Measurements from ENCODE around the gene POLD2. TPM values are rescaled to one million over a fixed set of nuclear protein-coding genes. Genes with fewer than 3 reads are reported as not detected.

Gene POLD2
- polyA plus RNA-seq, 10 donors, result 61.0 to 89.1 (median 77.6) TPM

DNA sequence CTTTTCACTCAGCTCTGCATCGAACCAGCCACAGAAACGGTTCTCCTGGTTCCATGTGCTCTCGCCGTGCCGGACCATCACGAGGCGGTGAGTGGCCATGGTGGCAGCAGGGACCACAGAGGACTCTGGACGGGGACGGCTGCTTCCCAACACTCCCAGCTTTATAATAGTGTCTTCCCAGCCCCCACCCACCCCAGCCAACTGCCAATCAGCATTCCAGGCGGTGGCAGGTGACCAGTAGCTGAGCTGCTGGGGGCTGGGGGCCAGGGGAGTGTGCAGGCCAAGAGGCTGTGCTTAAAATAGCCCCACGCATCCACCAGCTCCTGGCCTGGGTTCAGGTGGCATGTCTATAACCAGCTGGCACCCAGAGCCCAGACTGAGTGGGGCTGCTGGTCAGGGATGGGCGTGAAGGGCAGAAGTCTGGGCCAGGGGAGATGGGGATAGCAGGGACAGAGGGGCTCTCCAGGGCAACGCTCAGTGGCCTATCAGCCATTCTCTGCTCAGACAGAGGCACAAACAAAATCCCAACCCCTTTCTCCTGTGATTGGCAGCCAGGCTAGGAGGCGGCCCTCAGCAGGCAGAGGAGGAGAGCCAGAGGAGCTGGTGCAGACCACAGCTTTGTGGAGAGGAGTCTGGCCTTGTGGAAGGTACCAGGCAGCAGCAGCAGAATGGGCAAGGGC is 57.8 kb downstream of the POLD2 start, which contains the start of gene PGAM2:
Gene PGAM2, minus strand, starts transcription at position 137 of the 680 bp plus-strand sequence. Its CDS starts 38 bp downstream, at position 99.
- peak; percentile 66 to 74 (median 71) for DNase-seq

DNA sequence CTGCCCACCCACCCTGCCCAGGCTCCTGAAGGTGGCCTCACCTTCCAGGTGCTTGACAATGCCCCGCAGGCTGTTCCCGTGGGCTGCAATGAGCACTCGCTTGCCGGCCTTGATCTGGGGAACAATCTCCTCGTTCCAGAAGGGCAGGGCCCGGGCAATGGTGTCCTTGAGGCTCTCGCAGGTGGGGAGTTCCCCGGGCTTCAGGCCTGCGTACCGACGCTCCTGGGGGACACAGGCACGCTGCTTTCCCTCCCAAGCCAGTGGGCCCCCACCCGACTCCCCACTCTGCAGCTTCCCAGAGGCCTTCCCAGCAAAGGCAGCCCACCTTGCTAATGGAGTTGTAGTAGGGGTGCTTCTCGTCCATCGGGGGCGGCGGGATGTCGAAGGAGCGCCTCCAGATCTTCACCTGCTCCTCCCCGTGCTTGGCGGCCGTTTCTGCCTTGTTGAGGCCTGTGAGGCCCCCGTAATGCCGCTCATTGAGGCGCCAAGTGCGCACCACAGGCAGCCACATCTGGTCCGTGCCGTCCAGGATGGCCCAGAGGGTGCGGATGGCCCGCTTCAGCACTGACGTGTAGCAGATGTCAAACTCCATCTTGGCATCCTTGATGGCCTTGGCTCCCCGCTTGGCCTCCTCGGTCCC is 58.4 kb downstream of the POLD2 start:
- DNase-seq, result peak in 1 of 3 donors; percentile 32

Other genes with a start within 250 kb of the POLD2 start
- gene URGCP, start 217.0 kb downstream of the POLD2 start, polyA plus RNA-seq (ENCODE audit: insufficient read length in 10 of 10), result 10 to 100 TPM; 15.7 to 22.7 (median 20.4) TPM
- 10 to 100 TPM; 14.6 to 23.6 (median 20.4) TPM for gene UBE2D4, start 197.1 kb downstream of the POLD2 start, polyA plus RNA-seq (ENCODE audit: insufficient read length in 10 of 10)
- gene SPDYE1, start 125.7 kb downstream of the POLD2 start, polyA plus RNA-seq (ENCODE audit: insufficient read length in 10 of 10), result 1 to 10 TPM in 3 of 10 donors, under 1 TPM in 7; 0.20 to 2.0 (median 0.73) TPM
- 10 to 100 TPM; 33.9 to 60.6 (median 44.6) TPM for gene DBNL, start 78.8 kb downstream of the POLD2 start, polyA plus RNA-seq (ENCODE audit: insufficient read length in 10 of 10)
- 100 to 1,000 TPM; 100 to 285 (median 240) TPM for gene PGAM2, start 58.0 kb downstream of the POLD2 start, polyA plus RNA-seq (ENCODE audit: insufficient read length in 10 of 10)
- 10 to 100 TPM in 9 of 10 donors, 1 to 10 TPM in 1; 9.3 to 18.8 (median 11.3) TPM for gene POLM, start 41.0 kb downstream of the POLD2 start, polyA plus RNA-seq (ENCODE audit: insufficient read length in 10 of 10)
- gene AEBP1, start 19.2 kb downstream of the POLD2 start, polyA plus RNA-seq (ENCODE audit: insufficient read length in 10 of 10), result 100 to 1,000 TPM in 4 of 10 donors, 10 to 100 TPM in 6; 58.9 to 135 (median 84.9) TPM
- 10 to 100 TPM in 1 of 10 donors, 1 to 10 TPM in 9; 2.4 to 11.2 (median 5.4) TPM for gene MYL7, start 17.8 kb upstream of the POLD2 start, polyA plus RNA-seq (ENCODE audit: insufficient read length in 10 of 10)
- gene GCK, start 65.9 kb upstream of the POLD2 start, polyA plus RNA-seq (ENCODE audit: insufficient read length in 10 of 10), result 1 to 10 TPM; 2.5 to 4.8 (median 4.0) TPM
- 10 to 100 TPM; 62.1 to 80.3 (median 68.6) TPM for gene YKT6, start 77.4 kb upstream of the POLD2 start, polyA plus RNA-seq (ENCODE audit: insufficient read length in 10 of 10)
- gene CAMK2B, start 202.0 kb upstream of the POLD2 start, polyA plus RNA-seq (ENCODE audit: insufficient read length in 10 of 10), result 10 to 100 TPM in 8 of 10 donors, 1 to 10 TPM in 2; 4.0 to 19.0 (median 12.2) TPM